ENCODE measurements around the gene PKD1. TPM values are rescaled to one million over a fixed set of nuclear protein-coding genes. Genes with fewer than 3 reads are reported as not detected.
"Not testable (repeated sequence)": the region's sequence is repeated elsewhere in the genome, so short reads cannot be mapped to it uniquely, and the experiment has no call there.

The PKD1 gene
- total RNA-seq, 1 experiment from 2014 or later, result 102 TPM

- not testable (repeated sequence) for H3K4me3 Mint-ChIP-seq, ATAC-seq
These were observed 27.0 kb downstream of the PKD1 start for GRCh38 chr16:2108446-2109270.

GRCh38 chr16:2107791-2108125, 27.9 kb downstream of the PKD1 start:
- ATAC-seq; DNase-seq (ENCODE audit: low spot score); H3K4me3 Mint-ChIP-seq; H3K4me1 Mint-ChIP-seq; CTCF ChIA-PET; POLR2A ChIA-PET; H3K36me3 Mint-ChIP-seq; H3K27me3 Mint-ChIP-seq (ENCODE audit: low read depth); H3K9me3 Mint-ChIP-seq; H3K27ac Mint-ChIP-seq: not testable (repeated sequence)

More at GRCh38 chr16:2108446-2109270, 27.0 kb downstream of the PKD1 start:
- H3K36me3 Mint-ChIP-seq; POLR2A ChIA-PET; H3K27ac Mint-ChIP-seq; H3K4me1 Mint-ChIP-seq; H3K27me3 Mint-ChIP-seq (ENCODE audit: low read depth); H3K9me3 Mint-ChIP-seq; DNase-seq (ENCODE audit: low spot score); CTCF ChIA-PET: not testable (repeated sequence)

GRCh38 chr16:2107121-2107790, 28.4 kb downstream of the PKD1 start:
- H3K36me3 Mint-ChIP-seq; H3K4me3 Mint-ChIP-seq; DNase-seq (ENCODE audit: low spot score); CTCF ChIA-PET; H3K9me3 Mint-ChIP-seq; H3K4me1 Mint-ChIP-seq; H3K27me3 Mint-ChIP-seq (ENCODE audit: low read depth); ATAC-seq; H3K27ac Mint-ChIP-seq; POLR2A ChIA-PET: not testable (repeated sequence)

GRCh38 chr16:2106211-2106610, 29.5 kb downstream of the PKD1 start:
- CTCF ChIA-PET, H3K27ac Mint-ChIP-seq: not testable (repeated sequence)

GRCh38 chr16:2105769-2106168, 29.9 kb downstream of the PKD1 start:
- H3K27ac Mint-ChIP-seq; CTCF ChIA-PET; DNase-seq (ENCODE audit: low spot score); ATAC-seq; H3K36me3 Mint-ChIP-seq; H3K4me1 Mint-ChIP-seq; POLR2A ChIA-PET; H3K27me3 Mint-ChIP-seq (ENCODE audit: low read depth); H3K4me3 Mint-ChIP-seq; H3K9me3 Mint-ChIP-seq: not testable (repeated sequence)

More at GRCh38 chr16:2106211-2106610, 29.5 kb downstream of the PKD1 start:
- H3K9me3 Mint-ChIP-seq; DNase-seq (ENCODE audit: low spot score); H3K27me3 Mint-ChIP-seq (ENCODE audit: low read depth); H3K36me3 Mint-ChIP-seq; ATAC-seq; H3K4me3 Mint-ChIP-seq; H3K4me1 Mint-ChIP-seq; POLR2A ChIA-PET: not testable (repeated sequence)

GRCh38 chr16:2105291-2105690, 30.4 kb downstream of the PKD1 start:
- CTCF ChIA-PET; H3K27ac Mint-ChIP-seq; H3K9me3 Mint-ChIP-seq; H3K4me3 Mint-ChIP-seq; H3K4me1 Mint-ChIP-seq; H3K27me3 Mint-ChIP-seq (ENCODE audit: low read depth); DNase-seq (ENCODE audit: low spot score); H3K36me3 Mint-ChIP-seq; ATAC-seq: not testable (repeated sequence)
- POLR2A ChIA-PET, result interaction anchor here (0.6 kb wide), 1 partner anchor 83 kb away, joined by 4 read pairs; no protein-coding TSS in a partner anchor

GRCh38 chr16:2104464-2104863, 31.2 kb downstream of the PKD1 start:
- H3K36me3 Mint-ChIP-seq; H3K4me3 Mint-ChIP-seq; CTCF ChIA-PET; ATAC-seq; H3K27ac Mint-ChIP-seq; H3K9me3 Mint-ChIP-seq; DNase-seq (ENCODE audit: low spot score); H3K4me1 Mint-ChIP-seq; POLR2A ChIA-PET; H3K27me3 Mint-ChIP-seq (ENCODE audit: low read depth): not testable (repeated sequence)

- H3K4me3 Mint-ChIP-seq, result no peak overlapping the region
- no peaks in the 10 kb centered on the region for H3K27me3 Mint-ChIP-seq (ENCODE audit: low read depth)
- ChIA-PET CTCF (no interaction called here), POLR2A (no interaction called here)
- no peaks in the 10 kb centered on the region for H3K9me3 Mint-ChIP-seq
- H3K4me1 Mint-ChIP-seq, result no peaks in the 10 kb centered on the region
- ATAC-seq, result no peak
- no peak for DNase-seq (ENCODE audit: low spot score)
- H3K27ac Mint-ChIP-seq, result no peak overlapping the region
- H3K36me3 Mint-ChIP-seq, result peaks cover 10% of the 10 kb centered on the region
- TF ChIP-seq ZNF232 (CRISPR knock-in tag; IDR thresholded peaks at IDR 0.05), result no peak
- TF ChIP-seq FOXJ3 (CRISPR knock-in tag; IDR thresholded peaks at IDR 0.05; ENCODE audit: borderline replicate concordance), result no peak
- no peak for TF ChIP-seq RORB (CRISPR knock-in tag; IDR thresholded peaks at IDR 0.05)
- TF ChIP-seq HMGXB4 (CRISPR knock-in tag; IDR thresholded peaks at IDR 0.05), result no peak
- no peak for TF ChIP-seq CTCF (IDR thresholded peaks at IDR 0.05)
- TF ChIP-seq ELF4 (CRISPR knock-in tag; IDR thresholded peaks at IDR 0.05; ENCODE audit: low read depth), result no peak
These were observed 33.2 kb downstream of the PKD1 start for GRCh38 chr16:2102471-2102870.
